NCI-H2227 (cell line): ENCODE measurements around the gene CTBP2.

Experiments
- DNase-seq: peaks from one replicate; lab custom pipeline; 2025; ENCODE audit not compliant: unreplicated experiment; lab: John Stamatoyannopoulos, UW

Gene CTBP2

GRCh38 chr10:125049216-125049881, 111.0 kb downstream of the CTBP2 start:
- DNase-seq = no peak

GRCh38 chr10:125048094-125048864, 112.1 kb downstream of the CTBP2 start:
- peak; percentile 84 for DNase-seq

GRCh38 chr10:125043841-125044658, 116.3 kb downstream of the CTBP2 start:
- DNase-seq = no peak

GRCh38 chr10:125041856-125042506, 118.4 kb downstream of the CTBP2 start:
- DNase-seq = no peak

GRCh38 chr10:125039354-125039769, 121.0 kb downstream of the CTBP2 start:
- DNase-seq = no peak

- no peak for DNase-seq
These were observed 121.7 kb downstream of the CTBP2 start for GRCh38 chr10:125038637-125039036.

- no peak for DNase-seq
These were observed 123.1 kb downstream of the CTBP2 start for GRCh38 chr10:125037145-125037877.

GRCh38 chr10:125035588-125036295, 124.6 kb downstream of the CTBP2 start:
- DNase-seq = no peak

GRCh38 chr10:125035136-125035535, 125.2 kb downstream of the CTBP2 start:
- no peak for DNase-seq

- DNase-seq = no peak
These were observed 125.7 kb downstream of the CTBP2 start for GRCh38 chr10:125034675-125035074.

- no peak for DNase-seq
These were observed 127.0 kb downstream of the CTBP2 start for GRCh38 chr10:125033146-125033924.

GRCh38 chr10:125032474-125033020, 127.8 kb downstream of the CTBP2 start:
- DNase-seq = no peak

- DNase-seq = no peak
These were observed 129.7 kb downstream of the CTBP2 start for GRCh38 chr10:125030567-125031197.

GRCh38 chr10:125029584-125030242, 130.7 kb downstream of the CTBP2 start:
- DNase-seq = no peak

GRCh38 chr10:125027871-125028869, 132.2 kb downstream of the CTBP2 start:
- no peak for DNase-seq

GRCh38 chr10:125026974-125027735, 133.2 kb downstream of the CTBP2 start:
- DNase-seq = no peak
